Measurements from ENCODE around the gene NLGN4Y.

NLGN4Y gene

GRCh38 chrY:14586725-14587124 is 62.4 kb downstream of the NLGN4Y start:
- no peak overlapping the region for H3K4me3 ChIP-seq (ENCODE audit: low read depth, low read length)
- DNase-seq: no peak
- no peaks in the 10 kb centered on the region for H3K27me3 ChIP-seq
- TF ChIP-seq CTCF (IDR thresholded peaks at IDR 0.05; ENCODE audit: low read depth, low read length): no peak
- no peaks in the 10 kb centered on the region for H3K36me3 ChIP-seq
- H3K9me3 ChIP-seq: no peaks in the 10 kb centered on the region
- no peaks in the 10 kb centered on the region for H3K4me1 ChIP-seq

- DNase-seq: no peak
- no peak for TF ChIP-seq CTCF (IDR thresholded peaks at IDR 0.05; ENCODE audit: low read depth, low read length)
- no peak overlapping the region for H3K4me3 ChIP-seq (ENCODE audit: low read depth, low read length)
- no peaks in the 10 kb centered on the region for H3K27me3 ChIP-seq
- H3K36me3 ChIP-seq: no peaks in the 10 kb centered on the region
- H3K4me1 ChIP-seq: no peaks in the 10 kb centered on the region
- H3K9me3 ChIP-seq: no peaks in the 10 kb centered on the region
Measured at GRCh38 chrY:14601372-14601771, 77.0 kb downstream of the NLGN4Y start.

GRCh38 chrY:14617625-14618024 is 93.3 kb downstream of the NLGN4Y start:
- no peaks in the 10 kb centered on the region for H3K4me1 ChIP-seq
- DNase-seq: no peak
- TF ChIP-seq CTCF (IDR thresholded peaks at IDR 0.05; ENCODE audit: low read depth, low read length): no peak
- no peaks in the 10 kb centered on the region for H3K9me3 ChIP-seq
- no peaks in the 10 kb centered on the region for H3K36me3 ChIP-seq
- no peak overlapping the region for H3K4me3 ChIP-seq (ENCODE audit: low read depth, low read length)
- no peaks in the 10 kb centered on the region for H3K27me3 ChIP-seq

GRCh38 chrY:14618513-14618912 is 94.2 kb downstream of the NLGN4Y start:
- no peak for TF ChIP-seq CTCF (IDR thresholded peaks at IDR 0.05; ENCODE audit: low read depth, low read length)
- Histone ChIP-seq H3K36me3 (no peaks in the 10 kb centered on the region), H3K4me1 (no peaks in the 10 kb centered on the region), H3K27me3 (no peaks in the 10 kb centered on the region), H3K9me3 (no peaks in the 10 kb centered on the region), H3K4me3 (ENCODE audit: low read depth, low read length) (no peak overlapping the region)
- DNase-seq: no peak

- no peaks in the 10 kb centered on the region for H3K4me1 ChIP-seq
- H3K9me3 ChIP-seq: no peaks in the 10 kb centered on the region
- DNase-seq: no peak
- no peak overlapping the region for H3K4me3 ChIP-seq (ENCODE audit: low read depth, low read length)
- TF ChIP-seq CTCF (IDR thresholded peaks at IDR 0.05; ENCODE audit: low read depth, low read length): no peak
- H3K27me3 ChIP-seq: no peaks in the 10 kb centered on the region
- no peaks in the 10 kb centered on the region for H3K36me3 ChIP-seq
Measured at GRCh38 chrY:14628208-14628607, 103.9 kb downstream of the NLGN4Y start.

GRCh38 chrY:14631676-14632075 is 107.3 kb downstream of the NLGN4Y start:
- Histone ChIP-seq H3K4me1 (no peaks in the 10 kb centered on the region), H3K27me3 (no peaks in the 10 kb centered on the region), H3K4me3 (ENCODE audit: low read depth, low read length) (no peak overlapping the region), H3K9me3 (no peaks in the 10 kb centered on the region), H3K36me3 (no peaks in the 10 kb centered on the region)
- no peak for DNase-seq
- TF ChIP-seq CTCF (IDR thresholded peaks at IDR 0.05; ENCODE audit: low read depth, low read length): no peak
